ENCODE measurements around the gene IFT57. TPM values are rescaled to one million over a fixed set of nuclear protein-coding genes. Genes with fewer than 3 reads are reported as not detected.

Gene IFT57
- total RNA-seq, 1 experiment from 2014 or later = 50.4 TPM

DNA sequence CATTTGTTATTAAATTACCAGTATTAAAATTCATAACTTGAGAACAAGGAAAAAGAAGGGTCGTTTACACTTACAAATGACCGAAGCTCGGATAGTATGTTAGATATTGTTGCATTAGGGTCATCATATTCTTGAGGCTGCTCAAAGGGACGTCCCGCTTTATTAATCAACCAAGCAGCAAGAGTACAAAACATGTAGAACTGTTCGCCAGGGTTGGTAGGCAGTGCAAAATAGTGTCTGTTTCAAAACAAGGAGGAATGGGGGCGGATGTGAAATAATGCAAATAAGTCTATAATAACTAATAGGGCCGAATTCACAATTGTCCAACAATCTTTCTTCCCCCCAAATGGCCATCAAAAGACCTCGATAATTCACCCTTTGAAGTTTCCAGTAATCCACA lies 2.9 kb downstream of the IFT57 start:
- no peak for DNase-seq (ENCODE audit: low spot score)

DNA sequence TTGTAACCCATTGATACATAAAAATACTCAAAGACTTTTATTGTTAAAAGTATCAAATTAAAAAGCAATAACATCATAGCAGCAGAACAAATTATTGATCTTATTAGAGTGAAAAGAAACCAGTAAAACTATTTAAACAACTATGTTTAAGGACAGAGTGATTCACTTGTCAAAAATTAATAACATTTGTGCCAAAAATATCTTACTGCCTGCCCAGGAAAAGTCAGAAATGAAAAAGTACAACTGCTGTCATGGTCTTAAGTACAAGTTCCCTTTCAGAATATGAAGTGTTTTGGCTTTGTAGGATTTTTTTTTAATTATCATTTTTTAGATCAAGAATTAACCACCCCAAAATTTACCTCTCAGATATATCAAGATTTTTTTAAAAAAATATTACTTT lies 3.4 kb downstream of the IFT57 start:
- no peak for DNase-seq (ENCODE audit: low spot score)

DNA sequence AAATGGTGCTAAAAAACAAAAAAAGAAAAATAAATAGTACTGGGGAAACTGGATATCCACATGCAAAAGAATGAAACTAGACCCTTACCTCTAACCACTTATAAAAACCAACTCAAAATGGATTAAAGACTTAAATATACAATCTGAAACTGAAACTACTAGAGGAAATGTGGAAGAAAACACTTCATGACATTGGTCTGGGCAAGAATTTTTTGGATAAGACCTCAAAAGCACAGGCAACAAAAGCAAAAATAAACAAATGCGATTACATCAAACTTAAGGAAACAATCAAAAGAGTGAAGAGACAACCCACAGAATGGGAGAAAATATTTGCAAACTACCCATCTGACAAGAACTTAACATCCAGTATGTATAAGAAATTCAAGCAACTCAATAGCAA lies 6.4 kb downstream of the IFT57 start:
- DNase-seq (ENCODE audit: low spot score) = no peak

DNA sequence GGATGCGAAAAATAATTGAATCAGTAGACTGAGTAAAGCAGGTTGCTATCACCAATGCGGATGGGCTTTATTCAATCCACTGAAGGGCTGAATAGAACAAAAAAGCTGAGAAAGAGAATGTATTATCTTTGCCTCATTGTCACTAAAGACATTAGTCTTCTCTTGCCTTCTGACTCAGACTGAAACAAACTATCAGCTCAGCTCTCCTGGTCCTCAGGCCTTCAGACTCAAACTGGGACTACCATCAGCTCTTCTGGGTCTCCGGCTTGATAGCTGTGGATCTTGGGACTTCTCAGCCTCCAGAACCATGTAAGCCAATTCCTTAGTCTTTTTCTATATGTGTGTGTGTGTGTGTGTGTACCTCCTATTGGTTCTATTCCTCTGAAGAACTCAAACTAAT lies 12.6 kb downstream of the IFT57 start:
- no peak for DNase-seq (ENCODE audit: low spot score)

DNA sequence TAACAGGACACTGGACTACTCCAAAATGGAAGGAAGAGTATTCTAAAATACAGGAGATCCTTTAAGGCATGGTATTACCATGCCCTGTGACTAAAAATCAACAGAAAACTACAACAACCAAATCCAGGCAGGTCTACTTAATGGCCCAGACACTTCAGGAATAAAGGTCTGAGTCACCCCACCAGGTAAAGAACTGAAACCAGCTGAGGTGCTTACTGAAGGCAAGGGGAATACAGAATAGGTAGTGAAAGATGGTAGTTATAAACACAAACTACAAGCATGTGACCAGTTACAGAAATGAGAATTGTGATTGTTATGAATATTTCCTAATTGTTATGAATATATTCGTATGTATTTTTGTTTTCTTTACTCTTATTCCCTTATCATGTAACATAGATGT lies 13.4 kb downstream of the IFT57 start:
- no peak for DNase-seq (ENCODE audit: low spot score)

DNA sequence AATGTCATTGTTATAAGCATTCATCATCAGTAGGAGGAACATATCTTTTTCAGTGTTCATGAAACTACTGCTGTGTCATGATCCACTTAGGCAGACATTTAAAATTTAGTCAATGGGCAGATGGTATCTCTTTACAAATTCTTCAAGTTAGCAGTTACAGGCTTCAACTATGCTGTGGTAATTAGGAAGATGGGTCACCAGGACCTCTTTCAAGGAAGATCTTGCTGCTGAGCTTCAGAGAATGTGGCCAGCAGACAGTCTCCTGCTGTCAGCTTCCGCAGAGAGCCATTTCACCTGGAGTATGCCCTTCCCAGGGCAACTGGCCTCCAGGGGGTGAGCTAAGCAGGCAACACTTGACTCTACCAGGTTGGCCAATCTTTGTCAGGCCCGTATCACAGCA lies 19.4 kb downstream of the IFT57 start:
- DNase-seq (ENCODE audit: low spot score) = no peak

DNA sequence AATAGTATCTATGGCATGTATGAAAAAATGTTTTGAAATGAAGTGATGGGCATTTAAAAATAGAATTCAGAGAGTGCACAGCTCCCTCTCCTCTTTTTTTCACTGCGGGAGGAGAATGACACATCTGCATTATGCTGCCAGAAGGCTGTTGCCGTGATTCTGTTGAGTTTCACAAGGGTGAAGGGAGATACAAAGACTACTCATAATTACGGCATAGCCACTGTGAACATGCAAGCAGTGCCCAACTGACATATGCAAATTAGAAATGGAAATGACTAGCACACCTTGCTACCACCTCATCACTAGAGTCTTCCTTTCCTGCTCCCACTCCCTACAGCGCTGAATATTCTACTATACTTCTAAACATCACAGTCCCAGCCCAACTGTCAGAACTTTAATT lies 20.1 kb downstream of the IFT57 start:
- DNase-seq (ENCODE audit: low spot score) = no peak

DNA sequence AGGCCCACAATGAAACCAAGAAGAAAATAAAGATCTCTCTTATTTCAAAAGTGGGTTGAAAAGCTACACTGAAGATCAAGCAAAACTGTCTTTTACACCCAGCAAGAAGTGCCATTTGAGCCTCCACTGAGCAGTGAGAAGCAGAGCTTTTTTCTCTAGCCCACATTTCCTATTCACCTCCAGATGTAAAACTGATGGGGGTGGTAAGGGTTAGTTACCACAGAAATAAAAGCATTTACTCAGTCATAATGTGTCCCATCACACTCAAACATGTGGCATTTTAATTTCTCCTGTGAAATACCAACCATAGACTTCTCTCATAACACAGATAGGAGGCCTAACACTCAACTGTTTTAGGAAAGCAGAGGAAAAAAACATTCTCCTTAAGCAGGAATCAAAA lies 21.0 kb downstream of the IFT57 start:
- DNase-seq (ENCODE audit: low spot score) = no peak

DNA sequence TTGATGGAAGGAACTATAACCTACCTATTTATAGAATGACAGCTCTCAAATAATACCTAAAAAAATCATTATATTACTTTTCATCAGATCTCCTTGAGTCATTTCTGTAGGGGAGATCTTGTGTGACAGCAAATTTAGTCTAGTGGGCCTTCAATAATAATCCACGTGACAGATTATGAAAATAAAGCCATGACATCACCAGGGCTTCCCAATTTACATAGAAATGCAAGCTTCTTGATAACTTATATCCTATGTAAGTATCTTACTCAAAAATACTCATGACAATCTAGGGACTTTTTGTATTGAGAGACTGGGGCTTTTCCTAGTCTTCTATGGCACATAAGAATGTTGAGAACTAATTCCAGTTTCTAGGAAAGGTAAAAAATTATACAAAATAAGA lies 21.6 kb downstream of the IFT57 start:
- DNase-seq (ENCODE audit: low spot score) = no peak

DNA sequence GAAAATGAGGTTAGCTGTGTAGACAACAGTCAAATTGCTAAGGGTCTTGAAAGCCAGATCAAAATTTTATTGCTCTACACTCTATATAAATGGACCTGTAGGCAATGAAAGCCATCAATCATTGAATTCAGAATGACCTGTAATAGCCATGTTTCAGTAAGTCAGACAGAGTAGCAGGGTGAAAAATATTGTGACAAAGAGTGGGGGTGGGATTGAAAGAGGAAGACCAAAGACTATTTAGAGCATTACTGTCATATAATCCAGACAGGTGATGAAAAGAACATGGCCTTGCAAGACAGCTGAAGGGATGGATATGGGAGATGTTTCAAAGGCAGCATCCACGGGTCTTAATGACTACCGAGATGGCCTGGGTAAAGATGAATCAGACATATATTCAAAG lies 22.2 kb downstream of the IFT57 start:
- DNase-seq (ENCODE audit: low spot score) = no peak

DNA sequence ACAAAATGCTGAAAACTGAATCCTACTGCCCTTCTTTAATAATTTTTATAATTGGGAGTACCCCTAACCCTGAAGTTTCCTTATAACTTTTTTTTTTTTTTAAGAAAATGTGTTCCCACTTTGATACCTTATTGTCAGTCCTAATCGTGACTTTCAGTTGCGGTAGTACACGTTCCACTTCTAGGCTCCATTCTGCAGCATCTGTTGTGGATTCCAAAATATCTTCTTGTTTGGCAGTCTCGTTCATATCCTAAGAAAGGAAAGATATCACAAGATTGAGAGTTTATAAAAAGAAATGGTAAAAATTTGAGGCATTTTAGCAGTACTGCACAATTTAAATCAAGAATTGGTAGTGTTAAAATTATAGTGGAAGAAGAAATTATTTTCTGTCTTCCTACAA lies 30.8 kb downstream of the IFT57 start:
- DNase-seq (ENCODE audit: low spot score) = no peak

DNA sequence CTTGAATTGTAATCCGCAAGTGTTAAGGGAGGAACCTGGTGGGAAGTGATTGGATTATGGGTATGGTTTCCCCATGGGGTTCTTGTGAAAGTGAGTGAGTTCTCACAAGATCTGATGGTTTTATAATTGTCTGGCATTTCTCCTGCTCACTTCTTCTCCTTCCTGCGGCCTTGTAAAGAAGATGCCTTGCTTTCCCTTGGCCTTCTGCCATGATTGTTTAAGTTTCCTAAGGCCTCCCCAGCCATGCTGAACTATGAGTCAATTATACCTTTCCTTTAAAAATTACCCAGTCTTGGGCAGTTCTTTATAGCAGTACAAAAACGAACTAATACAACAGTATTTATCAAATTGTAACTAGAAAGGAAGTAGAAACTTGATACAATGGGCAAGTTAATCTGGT lies 31.9 kb downstream of the IFT57 start:
- no peak for DNase-seq (ENCODE audit: low spot score)

DNA sequence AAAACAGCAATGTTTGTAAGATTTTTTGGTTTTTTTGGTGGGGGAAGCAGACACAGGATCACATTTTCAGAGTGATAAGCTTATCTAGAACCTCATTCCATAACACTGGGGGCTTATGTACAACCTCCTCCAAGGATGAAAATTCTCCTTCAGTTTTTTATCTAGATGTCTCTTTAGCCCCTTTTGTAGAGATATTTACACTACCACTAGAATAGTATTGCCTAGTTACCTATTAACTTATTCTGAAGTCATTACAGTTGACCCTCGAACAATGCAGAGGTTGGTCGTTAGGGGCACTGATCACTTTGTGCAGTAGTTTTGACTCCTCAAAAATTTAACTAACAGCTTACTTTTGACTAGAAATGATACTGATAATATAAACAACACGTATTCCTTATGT lies 32.8 kb downstream of the IFT57 start:
- DNase-seq (ENCODE audit: low spot score) = no peak

DNA sequence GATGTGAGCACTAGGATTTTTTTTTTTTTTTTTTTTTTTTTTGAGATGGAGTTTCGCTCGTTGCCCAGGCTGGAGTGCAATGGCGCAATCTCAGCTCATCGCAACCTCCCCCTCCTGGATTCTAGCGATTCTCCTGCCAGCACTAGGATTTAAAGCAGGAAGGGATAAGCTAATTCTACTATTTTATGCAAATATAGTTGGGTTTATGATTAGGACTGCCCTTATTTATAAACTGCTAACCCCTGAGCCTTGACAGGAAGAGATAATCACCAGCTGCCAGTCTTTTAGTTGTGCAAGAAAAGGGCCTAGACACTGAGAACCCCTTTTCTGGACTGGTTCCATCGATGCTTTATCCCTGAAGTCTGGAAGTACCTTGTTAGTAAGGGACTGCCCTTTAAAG lies 36.7 kb downstream of the IFT57 start:
- DNase-seq (ENCODE audit: low spot score) = no peak

DNA sequence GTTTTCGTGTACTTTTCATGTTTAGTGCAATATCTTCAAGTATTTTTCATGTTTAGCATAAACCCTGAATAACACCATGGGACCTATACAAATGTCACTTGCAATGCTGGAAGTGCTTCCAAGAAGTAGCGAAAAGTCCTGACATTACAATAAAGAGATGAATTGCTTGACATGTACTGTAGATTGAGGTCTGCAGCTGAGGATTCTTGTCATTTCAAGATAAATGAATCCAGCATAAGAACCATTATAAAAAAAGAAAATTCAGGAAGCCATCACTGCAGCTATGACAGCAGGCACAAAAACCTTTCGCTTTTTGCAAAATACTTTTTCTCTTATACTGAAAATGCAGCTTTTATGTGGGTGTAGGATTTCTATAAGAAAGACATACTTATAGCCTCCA lies 37.4 kb downstream of the IFT57 start:
- no peak for DNase-seq (ENCODE audit: low spot score)

DNA sequence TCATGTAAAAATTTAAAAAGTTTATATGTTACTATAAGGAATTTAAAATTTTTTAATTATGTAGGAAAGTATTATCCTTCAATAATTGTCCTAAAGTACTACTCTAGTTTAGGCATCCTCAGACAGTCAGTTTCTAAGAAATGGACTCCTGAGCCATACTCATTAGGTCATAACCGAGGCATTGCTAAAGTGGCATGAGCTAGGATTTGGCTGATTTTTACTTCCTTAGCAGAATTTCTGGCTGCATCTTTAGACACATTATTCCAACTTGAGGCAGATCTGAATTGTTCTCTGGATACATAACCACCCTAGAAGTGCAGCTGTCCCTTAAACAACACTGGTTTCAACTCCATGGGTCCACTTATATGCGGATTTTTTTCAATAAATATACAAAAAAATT lies 38.3 kb downstream of the IFT57 start:
- no peak for DNase-seq (ENCODE audit: low spot score)

DNA sequence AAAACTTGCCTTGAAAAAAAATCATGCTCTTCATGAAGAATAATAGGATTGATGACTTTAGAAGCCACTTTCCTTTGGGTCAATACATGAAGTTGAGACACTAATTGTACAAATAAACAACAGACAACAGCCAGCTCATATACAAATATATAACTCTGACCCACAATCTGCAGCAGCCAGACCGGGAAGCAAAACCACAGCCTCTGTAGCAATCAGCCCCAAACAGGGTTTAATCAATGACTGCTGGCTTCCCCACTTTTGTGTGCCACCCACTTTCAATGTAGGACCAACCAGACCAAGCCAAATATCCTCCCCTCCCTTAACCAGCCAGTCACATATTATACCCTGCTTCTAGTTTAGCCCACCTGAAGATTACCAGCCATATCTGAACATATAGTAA lies 39.0 kb downstream of the IFT57 start:
- no peak for DNase-seq (ENCODE audit: low spot score)

DNA sequence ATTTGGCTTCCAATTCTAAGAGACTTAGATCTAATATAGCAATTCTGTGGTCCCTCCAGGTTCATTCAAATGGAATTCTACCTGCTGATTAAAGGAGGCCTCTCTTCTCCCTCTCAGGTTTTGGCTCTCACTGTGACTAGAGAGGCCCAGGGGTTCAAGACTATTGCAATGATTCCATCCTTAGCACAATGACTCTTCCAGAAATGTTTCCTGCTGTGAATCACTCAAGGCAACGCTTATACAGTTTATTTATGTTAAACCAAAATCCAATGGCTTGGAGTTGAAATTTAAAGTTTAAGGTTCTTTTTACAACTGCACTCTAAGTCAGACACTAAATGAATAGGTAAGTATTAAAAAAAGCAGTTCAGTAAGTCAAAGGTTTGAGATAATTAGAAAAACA lies 39.9 kb downstream of the IFT57 start:
- DNase-seq (ENCODE audit: low spot score) = no peak

DNA sequence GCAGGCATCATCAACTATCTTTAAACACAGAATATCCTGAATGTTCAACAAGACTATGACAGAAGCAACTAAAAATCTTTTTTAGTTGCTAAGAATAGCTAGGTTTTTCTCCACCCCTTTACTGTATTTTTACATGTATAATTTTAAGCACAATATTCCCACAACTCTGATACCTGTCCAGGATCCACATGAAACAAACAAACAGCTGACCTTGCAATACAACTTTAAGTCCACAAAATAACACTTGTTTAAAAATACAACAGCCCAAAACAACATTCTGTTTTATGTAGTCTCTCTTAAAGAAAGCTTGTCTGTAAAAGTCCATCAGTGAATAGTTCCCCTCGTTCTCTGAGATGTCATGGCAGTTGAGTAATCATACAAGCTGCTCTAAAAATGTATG lies 41.1 kb downstream of the IFT57 start:
- no peak for DNase-seq (ENCODE audit: low spot score)

DNA sequence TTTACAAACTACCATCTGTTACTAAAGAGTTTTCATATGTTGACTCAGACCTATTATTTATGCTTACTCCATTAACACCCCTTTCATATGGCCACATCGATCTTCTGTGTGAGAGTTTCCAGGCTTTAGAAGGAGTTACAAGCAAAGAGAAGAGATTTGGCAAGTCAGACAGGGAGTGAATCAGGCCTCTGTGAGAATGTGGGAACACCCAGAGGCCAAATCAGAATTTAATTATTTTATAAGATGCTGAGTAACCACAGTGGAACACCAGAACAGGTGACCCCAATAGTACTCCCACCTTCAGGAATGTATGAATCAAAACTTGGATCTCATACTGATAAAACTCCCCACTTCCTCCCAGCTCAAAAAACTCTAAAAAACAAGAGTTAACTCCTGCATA lies 42.0 kb downstream of the IFT57 start:
- DNase-seq (ENCODE audit: low spot score) = no peak

DNA sequence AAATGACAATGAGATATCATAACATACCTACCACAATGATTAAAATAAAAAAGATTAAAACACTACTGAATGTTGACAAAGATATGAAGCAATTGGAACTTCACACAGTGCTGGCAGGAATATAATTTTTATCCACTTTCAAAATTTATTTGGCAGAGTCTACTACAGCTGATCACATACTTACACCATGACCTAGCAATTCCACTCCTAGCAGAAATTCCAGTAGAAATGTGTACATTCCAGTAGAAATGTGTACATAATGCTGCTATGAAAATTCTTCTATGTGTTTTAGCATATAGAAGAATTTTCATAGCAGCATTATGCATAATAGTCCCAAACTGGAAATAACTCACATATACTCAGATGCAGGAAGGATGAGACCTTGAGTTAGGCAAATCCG lies 43.5 kb downstream of the IFT57 start:
- DNase-seq (ENCODE audit: low spot score) = no peak

DNA sequence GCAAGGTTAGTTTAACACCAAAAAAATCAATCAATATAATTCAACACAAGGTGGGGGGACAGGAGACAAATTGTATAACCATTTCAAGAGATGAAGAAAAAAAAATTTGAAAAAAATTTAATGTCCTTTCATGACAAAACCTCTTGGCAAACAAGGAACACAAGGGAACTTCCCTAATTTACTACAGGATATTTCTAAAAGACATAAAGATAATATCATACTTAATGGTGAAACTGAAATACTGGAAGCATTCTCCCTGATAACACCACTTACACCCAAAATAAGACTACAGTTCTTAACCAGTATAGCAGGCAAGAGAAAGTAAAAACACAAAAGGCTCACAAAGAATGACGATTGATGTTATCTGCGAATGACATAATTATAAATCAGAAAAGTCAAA lies 44.7 kb downstream of the IFT57 start:
- DNase-seq (ENCODE audit: low spot score) = no peak

DNA sequence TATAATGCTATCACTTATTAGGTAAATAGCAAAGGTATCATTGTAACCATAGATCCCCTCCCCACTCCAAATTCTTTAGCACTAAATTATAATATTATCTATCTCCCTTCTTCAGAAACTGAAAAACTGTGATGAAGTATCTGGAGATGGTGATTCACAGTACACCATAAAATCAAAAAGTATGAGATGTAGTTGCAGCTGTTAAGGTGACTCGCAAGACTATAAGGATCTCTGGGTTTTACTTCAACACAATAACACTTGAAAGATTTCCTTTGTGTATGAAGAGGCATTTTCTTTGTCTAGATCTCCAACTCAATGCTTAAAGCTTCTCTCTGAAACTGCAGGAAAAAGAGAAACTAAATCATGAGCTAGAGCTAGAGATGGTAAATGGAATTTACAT lies 46.9 kb downstream of the IFT57 start:
- DNase-seq (ENCODE audit: low spot score) = no peak

DNA sequence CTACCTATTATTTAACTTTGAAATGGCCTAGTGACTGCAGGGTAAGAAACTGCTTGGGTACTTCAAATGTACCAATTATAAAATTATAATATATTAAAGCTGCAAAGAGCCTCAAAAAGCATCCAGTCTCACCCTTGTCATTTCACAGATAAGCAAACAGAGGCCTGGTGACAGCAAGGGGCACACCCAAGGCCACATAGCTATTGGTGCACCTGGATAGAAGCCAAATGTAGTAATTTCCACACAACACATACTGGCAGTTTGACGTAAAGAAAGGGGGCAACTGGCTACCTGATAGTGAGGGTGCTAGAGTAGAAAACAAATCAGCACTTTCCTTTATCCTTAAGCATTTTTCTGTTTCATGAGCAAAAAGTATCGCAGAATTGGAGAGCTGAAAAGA lies 51.1 kb downstream of the IFT57 start:
- no peak for DNase-seq (ENCODE audit: low spot score)

DNA sequence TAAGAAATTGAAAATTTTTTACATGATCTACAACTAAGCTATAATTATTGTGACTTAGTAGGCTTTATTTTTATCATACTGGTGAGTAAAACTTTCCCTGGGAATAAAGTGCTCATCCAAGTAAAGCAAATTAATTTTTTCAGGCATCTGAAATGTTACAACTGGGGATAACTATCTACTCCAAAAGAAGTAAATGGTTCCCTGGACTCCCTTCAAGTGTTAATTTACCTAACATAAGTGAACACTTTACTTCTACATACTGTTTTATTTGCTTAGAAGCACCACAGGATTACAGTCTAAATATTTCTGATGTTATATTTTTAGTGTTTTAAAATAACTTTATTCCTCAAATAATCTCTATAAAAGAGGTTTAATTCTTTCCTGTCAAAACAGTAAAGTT lies 57.8 kb downstream of the IFT57 start:
- no peak for DNase-seq (ENCODE audit: low spot score)

Data from H4 (cell line).